Measurements from ENCODE around the gene ECT2.

DNA sequence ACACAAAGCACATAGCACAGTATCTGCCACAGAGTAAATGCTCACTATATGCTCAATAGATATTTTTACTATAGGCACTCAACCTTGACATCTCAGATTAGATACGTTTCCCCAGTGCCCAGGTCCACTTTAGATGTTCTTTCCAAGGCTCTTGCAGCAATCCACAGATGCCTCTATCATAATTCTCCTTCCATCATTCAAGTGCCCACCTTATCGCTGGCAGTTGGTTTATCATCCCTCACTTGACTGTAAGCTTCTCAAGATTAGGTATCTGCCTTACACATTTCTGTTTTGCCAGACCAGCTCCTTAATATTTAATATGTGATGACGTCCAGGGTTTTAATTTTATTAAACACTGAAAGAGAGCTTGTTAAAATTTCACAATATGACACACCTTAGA lies 48.3 kb upstream of the ECT2 start:
- TF ChIP-seq, protein P1, sequence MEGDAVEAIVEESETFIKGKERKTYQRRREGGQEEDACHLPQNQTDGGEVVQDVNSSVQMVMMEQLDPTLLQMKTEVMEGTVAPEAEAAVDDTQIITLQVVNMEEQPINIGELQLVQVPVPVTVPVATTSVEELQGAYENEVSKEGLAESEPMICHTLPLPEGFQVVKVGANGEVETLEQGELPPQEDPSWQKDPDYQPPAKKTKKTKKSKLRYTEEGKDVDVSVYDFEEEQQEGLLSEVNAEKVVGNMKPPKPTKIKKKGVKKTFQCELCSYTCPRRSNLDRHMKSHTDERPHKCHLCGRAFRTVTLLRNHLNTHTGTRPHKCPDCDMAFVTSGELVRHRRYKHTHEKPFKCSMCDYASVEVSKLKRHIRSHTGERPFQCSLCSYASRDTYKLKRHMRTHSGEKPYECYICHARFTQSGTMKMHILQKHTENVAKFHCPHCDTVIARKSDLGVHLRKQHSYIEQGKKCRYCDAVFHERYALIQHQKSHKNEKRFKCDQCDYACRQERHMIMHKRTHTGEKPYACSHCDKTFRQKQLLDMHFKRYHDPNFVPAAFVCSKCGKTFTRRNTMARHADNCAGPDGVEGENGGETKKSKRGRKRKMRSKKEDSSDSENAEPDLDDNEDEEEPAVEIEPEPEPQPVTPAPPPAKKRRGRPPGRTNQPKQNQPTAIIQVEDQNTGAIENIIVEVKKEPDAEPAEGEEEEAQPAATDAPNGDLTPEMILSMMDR (IDR thresholded peaks at IDR 0.05; ENCODE audit: borderline replicate concordance, extremely low read depth, low read length, poor library complexity, severe bottlenecking): no peak
- TF ChIP-seq EZH2 (IDR thresholded peaks at IDR 0.05; ENCODE audit: borderline replicate concordance, low read depth, low read length, severe bottlenecking): no peak
